Endothelial cell of umbilical vein (primary cell): ENCODE measurements around the gene DNAH10. TPM values are rescaled to one million over a fixed set of nuclear protein-coding genes. Genes with fewer than 3 reads are reported as not detected.
A peak's percentile ranks its signal among the peaks of the same experiment; 100 is the strongest.

Source experiments
- BruUV-seq: library from RNA; stranded (reverse); fragments of 400-500 nt; replicated peaks from 2 replicates; lab custom pipeline; 2021; lab: Mats Ljungman, UMichigan
- CTCF ChIA-PET: fragments of 300-600, 350-600 bp; sonication (Branson Sonifier 250); formaldehyde crosslinking; loops from one replicate; lab custom pipeline; 2021; ENCODE audit warnings: antibody characterized with exemption, inconsistent platforms; lab: Charles Lee
- POLR2A ChIA-PET: fragments of 300-600, 350-600 bp; sonication (Branson Sonifier 250); formaldehyde crosslinking; loops from one replicate; lab custom pipeline; 2021; ENCODE audit warnings: antibody characterized with exemption, inconsistent platforms; lab: Charles Lee
- DNase-seq: peaks from one replicate; pipeline ENCODE4 v3.0.0-alpha.2; 2011; ENCODE audit warnings: low read depth, low spot score
- FAIRE-seq: peaks from 2 replicates; lab custom pipeline; 2011; peaks lifted over from hg19 to GRCh38; lab: Jason Lieb, UNC
- H2AFZ ChIP-seq: 2 replicates; pipeline ENCODE4 v1.6.0; 2012; ENCODE audit warnings: low read depth, low read length, control low read depth, inconsistent platforms
- H3K27ac ChIP-seq: 2 replicates; pipeline ENCODE4 v1.5.1; 2011; ENCODE audit warnings: low read depth, mild to moderate bottlenecking, control low read depth, low read length, moderate library complexity; ENCODE audit not compliant: insufficient read depth
- H3K27me3 ChIP-seq, 2 experiments: 2 replicates each; pipeline versions ENCODE4 v1.6.0 to v1.6.1; 2011; ENCODE audit warnings: low read length in 2 of 2, mixed read lengths in 1 of 2; ENCODE audit not compliant: control insufficient read depth in 2 of 2, insufficient read depth in 2 of 2
- H3K36me3 ChIP-seq, 2 experiments: 2 replicates in 1 of 2; 3 replicates in 1 of 2; pipeline ENCODE4 v1.5.1; 2011; ENCODE audit warnings: low read length in 2 of 2, mild to moderate bottlenecking in 1 of 2, moderate library complexity in 1 of 2; ENCODE audit not compliant: control insufficient read depth in 2 of 2, insufficient read depth in 2 of 2; ENCODE audit errors: extremely low read depth in 1 of 2
- H3K4me1 ChIP-seq: 3 replicates; pipeline ENCODE4 v1.5.1; 2011; ENCODE audit warnings: mild to moderate bottlenecking, low read length; ENCODE audit not compliant: control insufficient read depth, insufficient read depth; ENCODE audit errors: extremely low read depth
- H3K4me2 ChIP-seq: 2 replicates; pipeline ENCODE4 v1.6.1; 2011; ENCODE audit warnings: low read length, control low read depth, mixed read lengths; ENCODE audit not compliant: insufficient read depth
- H3K4me3 ChIP-seq, 3 experiments: fragments of 200-600 bp in 1 of 3; sonication (generic), shearing (Covaris generic) in 1 of 3; replicated peaks in 1 of 3; 2 replicates each; pipeline ENCODE4 v1.5.1; 2011 to 2016; ENCODE audit warnings: control low read depth in 3 of 3, low read length in 3 of 3, mild to moderate bottlenecking in 2 of 3, inconsistent platforms in 1 of 3, low read depth in 1 of 3, moderate library complexity in 1 of 3; ENCODE audit not compliant: insufficient read depth in 1 of 3
- H3K79me2 ChIP-seq: 2 replicates; pipeline ENCODE4 v1.6.0; 2012; ENCODE audit warnings: low read length, inconsistent platforms; ENCODE audit not compliant: control insufficient read depth, insufficient read depth
- H3K9ac ChIP-seq: replicated peaks from 2 replicates; pipeline ENCODE3; 2011; ENCODE audit warnings: low read length, control low read depth; ENCODE audit not compliant: insufficient read depth; ENCODE audit errors: extremely low read depth
- H3K9me1 ChIP-seq: replicated peaks from 3 replicates; pipeline ENCODE4 v1.6.0; 2011; ENCODE audit warnings: mild to moderate bottlenecking, low read length; ENCODE audit not compliant: control insufficient read depth, insufficient read depth; ENCODE audit errors: extremely low read depth
- H3K9me3 ChIP-seq: replicated peaks from 2 replicates; pipeline ENCODE4 v1.5.1; 2012; ENCODE audit warnings: low read length, inconsistent platforms; ENCODE audit not compliant: control insufficient read depth, insufficient read depth
- H4K20me1 ChIP-seq: replicated peaks from 2 replicates; pipeline ENCODE3; 2011; ENCODE audit warnings: mild to moderate bottlenecking, low read length; ENCODE audit not compliant: control insufficient read depth, insufficient read depth; ENCODE audit errors: extremely low read depth
- EZH2 ChIP-seq: IDR thresholded peaks from 2 replicates; pipeline ENCODE4 v1.6.1; 2012; ENCODE audit warnings: borderline replicate concordance, low read depth, mild to moderate bottlenecking, moderate library complexity, low read length, inconsistent platforms; ENCODE audit not compliant: severe bottlenecking
- FOS ChIP-seq: IDR thresholded peaks from 2 replicates; pipeline ENCODE4 v1.6.1; 2011; ENCODE audit warnings: mild to moderate bottlenecking, low read length, moderate library complexity, borderline replicate concordance; ENCODE audit not compliant: insufficient read depth
- JUN ChIP-seq: IDR thresholded peaks from 2 replicates; pipeline ENCODE4 v1.6.1; 2011; ENCODE audit warnings: borderline replicate concordance, low read depth; ENCODE audit not compliant: insufficient read length, insufficient read depth
- dilution Hi-C: fragments of 300-500 bp; cut with MboI; formaldehyde crosslinking; loops from one replicate; pipeline ENCODE4 v1.15.0; 2019; ENCODE audit warnings: low sequenced_read_pairs; ENCODE audit not compliant: extremely low pct_ligation_motif_present
- intact Hi-C: fragments of 100-400 bp; cut with micrococcal nuclease; formaldehyde crosslinking; loops from one replicate; pipeline ENCODE4 v1.10.0; 2022
- polyA plus RNA-seq, 4 experiments: library from polyadenylated mRNA; depleted of rRNA in 3 of 4; stranded (reverse) in 3 of 4; unstranded in 1 of 4; fragments of >200 nt; gene quantifications; 2 replicates each; pipeline versions ENCODE4 v1.2.1 to v1.2.3, GENCODE V29; 2011 to 2012; ENCODE audit warnings: missing spikeins in 1 of 4
- total RNA-seq: library from RNA; stranded (reverse); gene quantifications from 2 replicates; pipeline ENCODE4 v1.2.3, GENCODE V29; 2021
- TF ChIP-seq, protein P1 (sequence below): IDR thresholded peaks from 2 replicates; pipeline ENCODE4 v1.6.1; 2011; ENCODE audit not compliant: insufficient read depth, insufficient read length
- TF ChIP-seq, protein P2 (sequence below), 2 donors: IDR thresholded peaks; 1 replicate in 1 of 2; 2 replicates in 1 of 2; pipeline ENCODE4 v1.5.1; 2011; ENCODE audit warnings: low read length in 2 of 2, mild to moderate bottlenecking in 2 of 2, moderate library complexity in 2 of 2, control low read depth in 1 of 2, inconsistent platforms in 1 of 2, low read depth in 1 of 2; ENCODE audit not compliant: insufficient read depth in 1 of 2; ENCODE audit errors: extremely low read depth in 1 of 2

The DNAH10 gene
- total and polyA plus RNA-seq, 2 donors (not counting 3 experiments of a cell fraction or from before 2014, with no cell fraction given), result 0.04 to 0.31 TPM

DNA sequence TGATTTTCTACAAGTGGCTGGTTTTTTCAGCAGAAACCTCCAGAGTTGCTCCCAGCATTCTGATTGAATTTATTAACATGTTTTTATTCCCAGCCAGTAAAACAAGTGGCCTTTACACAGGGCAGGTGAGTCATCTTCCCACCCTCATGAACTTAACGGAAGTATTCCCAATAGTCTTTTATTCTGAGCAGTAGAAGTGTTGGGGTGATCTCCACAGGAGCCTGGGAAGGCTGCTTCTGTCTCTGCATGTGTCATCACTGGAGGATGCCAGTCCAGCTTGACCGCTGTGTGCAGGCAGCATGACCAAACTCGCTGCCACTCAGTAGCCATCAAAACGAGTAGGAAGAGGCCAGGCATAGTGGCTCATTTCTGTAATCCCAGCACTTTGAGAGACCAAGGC lies 13.4 kb upstream of the DNAH10 start:
- ChIA-PET CTCF (no interaction called here), POLR2A (no interaction called here)
- no peak overlapping the region for H2AFZ ChIP-seq
- H3K4me1 ChIP-seq, result no peaks in the 10 kb centered on the region
- H4K20me1 ChIP-seq, result no peaks in the 10 kb centered on the region
- FAIRE-seq, result peak; percentile 67
- H3K4me3 ChIP-seq, result no peak overlapping the region
- H3K27ac ChIP-seq, result no peak overlapping the region
- H3K4me2 ChIP-seq, result no peak overlapping the region
- H3K9me1 ChIP-seq, result no peaks in the 10 kb centered on the region
- H3K9me3 ChIP-seq, result no peaks in the 10 kb centered on the region
- peaks cover 12 to 29% of the 10 kb centered on the region in 2 experiments for H3K36me3 ChIP-seq
- H3K79me2 ChIP-seq, result no peaks in the 10 kb centered on the region
- intact Hi-C loops (no loop called here), dilution Hi-C loops (no loop called here)
- no peak for DNase-seq
- BruUV-seq, result no TSS peak
- TF ChIP-seq EZH2 (no peak), FOS (peak; percentile 33)
- H3K9ac ChIP-seq, result no peak overlapping the region
- no peaks in the 10 kb centered on the region for H3K27me3 ChIP-seq

DNA sequence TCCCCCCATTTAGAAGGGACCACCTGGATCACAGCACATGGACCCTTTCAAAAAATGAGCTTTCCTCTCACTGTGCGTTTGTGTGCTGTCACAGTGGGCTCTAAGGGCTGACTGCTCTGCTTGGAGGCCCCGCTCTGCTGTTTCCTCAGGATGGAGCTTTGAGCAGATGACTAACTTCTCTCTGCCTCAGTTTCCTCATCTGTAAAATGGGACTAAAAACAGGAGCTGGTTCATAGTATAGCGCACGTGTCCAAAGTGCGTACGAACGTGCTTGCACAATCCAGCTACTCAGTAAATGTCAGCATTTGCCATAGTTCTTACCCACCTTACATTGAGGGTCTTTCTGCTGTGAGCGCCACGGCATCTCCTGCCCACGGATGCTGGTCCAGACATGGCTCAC lies 12.7 kb upstream of the DNAH10 start:
- intact Hi-C loops, result no loop called here

More for the DNA sequence above, 12.7 kb upstream of the DNAH10 start:
- H3K4me2 ChIP-seq, result no peak overlapping the region
- H3K9ac ChIP-seq, result no peak overlapping the region
- DNase-seq (no peak), FAIRE-seq (no peak)
- dilution Hi-C loops, result no loop called here
- H3K27ac ChIP-seq, result no peak overlapping the region
- H3K9me1 ChIP-seq, result no peaks in the 10 kb centered on the region
- BruUV-seq, result no TSS peak
- H3K4me1 ChIP-seq, result no peaks in the 10 kb centered on the region
- peaks cover 11 to 26% of the 10 kb centered on the region in 2 experiments for H3K36me3 ChIP-seq
- H3K9me3 ChIP-seq, result no peaks in the 10 kb centered on the region
- H3K27me3 ChIP-seq, result no peaks in the 10 kb centered on the region
- no peak overlapping the region for H2AFZ ChIP-seq
- H3K4me3 ChIP-seq, result no peak overlapping the region
- H3K79me2 ChIP-seq, result no peaks in the 10 kb centered on the region
- no peaks in the 10 kb centered on the region for H4K20me1 ChIP-seq
- ChIA-PET POLR2A (no interaction called here), CTCF (no interaction called here)
- TF ChIP-seq, protein P1, sequence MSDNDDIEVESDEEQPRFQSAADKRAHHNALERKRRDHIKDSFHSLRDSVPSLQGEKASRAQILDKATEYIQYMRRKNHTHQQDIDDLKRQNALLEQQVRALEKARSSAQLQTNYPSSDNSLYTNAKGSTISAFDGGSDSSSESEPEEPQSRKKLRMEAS, result no peak
- TF ChIP-seq JUN (no peak), FOS (no peak)
- TF ChIP-seq, protein P2, sequence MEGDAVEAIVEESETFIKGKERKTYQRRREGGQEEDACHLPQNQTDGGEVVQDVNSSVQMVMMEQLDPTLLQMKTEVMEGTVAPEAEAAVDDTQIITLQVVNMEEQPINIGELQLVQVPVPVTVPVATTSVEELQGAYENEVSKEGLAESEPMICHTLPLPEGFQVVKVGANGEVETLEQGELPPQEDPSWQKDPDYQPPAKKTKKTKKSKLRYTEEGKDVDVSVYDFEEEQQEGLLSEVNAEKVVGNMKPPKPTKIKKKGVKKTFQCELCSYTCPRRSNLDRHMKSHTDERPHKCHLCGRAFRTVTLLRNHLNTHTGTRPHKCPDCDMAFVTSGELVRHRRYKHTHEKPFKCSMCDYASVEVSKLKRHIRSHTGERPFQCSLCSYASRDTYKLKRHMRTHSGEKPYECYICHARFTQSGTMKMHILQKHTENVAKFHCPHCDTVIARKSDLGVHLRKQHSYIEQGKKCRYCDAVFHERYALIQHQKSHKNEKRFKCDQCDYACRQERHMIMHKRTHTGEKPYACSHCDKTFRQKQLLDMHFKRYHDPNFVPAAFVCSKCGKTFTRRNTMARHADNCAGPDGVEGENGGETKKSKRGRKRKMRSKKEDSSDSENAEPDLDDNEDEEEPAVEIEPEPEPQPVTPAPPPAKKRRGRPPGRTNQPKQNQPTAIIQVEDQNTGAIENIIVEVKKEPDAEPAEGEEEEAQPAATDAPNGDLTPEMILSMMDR (IDR thresholded peaks at IDR 0.05; ENCODE audit: extremely low read depth in 1 of 2, insufficient read depth in 1 of 2, low read depth in 1 of 2, low read length in 2 of 2), result no peak
